Embryonic facial prominence (tissue), 1 donor: ENCODE measurements around the gene P2RY14.

Source experiments
- DNase-seq: peaks from one replicate; pipeline ENCODE4 v3.0.0-alpha.2; 2016; ENCODE audit errors: extremely low spot score

P2RY14 gene

GRCh38 chr3:151216641-151217607 is 61.4 kb downstream of the P2RY14 start:
- no peak for DNase-seq

DNA sequence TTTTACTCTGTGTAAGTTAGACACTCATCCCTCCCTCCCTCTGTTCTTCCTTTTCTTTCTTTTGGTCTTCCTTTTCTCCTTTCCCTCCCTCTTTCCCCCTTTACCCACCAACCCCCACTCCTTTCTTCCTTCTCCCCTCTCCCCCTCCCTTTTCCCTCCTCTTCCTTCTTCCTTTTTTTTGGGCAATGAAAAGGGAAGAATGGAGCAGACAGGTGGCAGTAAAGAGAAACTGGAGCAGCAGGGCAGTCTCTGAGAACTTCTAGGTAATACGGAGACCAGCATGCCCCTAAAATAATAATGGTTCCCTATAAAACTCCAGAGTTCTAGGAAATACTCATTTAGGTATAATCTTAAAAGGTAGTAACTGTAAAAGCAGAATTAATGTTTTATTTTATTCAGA is 63.9 kb downstream of the P2RY14 start:
- no peak for DNase-seq

DNA sequence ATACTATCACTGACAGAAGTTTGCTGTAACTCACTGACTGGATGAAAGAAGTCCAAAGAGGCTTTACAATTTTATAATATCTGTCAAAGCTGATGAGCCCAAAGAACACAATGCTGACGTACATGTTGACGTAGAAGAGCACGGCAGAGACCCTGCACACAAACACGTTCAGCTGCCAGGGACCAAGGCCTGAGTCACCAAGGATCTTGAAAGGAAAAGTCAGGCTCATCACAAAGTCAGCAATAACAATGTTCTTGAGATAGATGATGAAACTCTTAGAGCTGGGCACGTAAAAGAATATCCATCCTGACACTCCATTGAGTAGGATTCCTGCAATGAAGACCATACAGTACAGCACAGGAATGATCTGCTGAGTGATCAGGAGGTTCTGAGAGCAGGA is 64.5 kb downstream of the P2RY14 start:
- DNase-seq: no peak

DNA sequence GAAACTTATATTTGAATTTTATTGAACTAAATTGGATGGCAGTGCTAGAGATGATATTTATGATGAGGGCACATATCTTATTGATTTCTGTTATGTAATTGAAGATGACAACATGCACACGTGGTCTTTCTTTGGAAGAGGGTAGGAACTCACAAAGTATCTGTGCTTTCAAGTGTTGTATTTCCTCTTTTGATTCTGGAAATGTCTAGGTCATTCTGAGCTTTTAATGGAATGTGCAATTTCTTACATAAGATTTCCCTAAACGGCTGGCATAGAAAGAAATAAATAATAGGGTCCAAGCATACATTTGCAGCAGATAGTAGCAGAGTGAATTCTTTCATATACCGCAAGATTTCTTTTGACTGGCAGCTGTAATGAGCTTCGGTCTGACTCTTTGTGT is 65.2 kb downstream of the P2RY14 start:
- DNase-seq: no peak

- DNase-seq: no peak
Observed at GRCh38 chr3:151210676-151211381, 67.5 kb downstream of the P2RY14 start.

DNA sequence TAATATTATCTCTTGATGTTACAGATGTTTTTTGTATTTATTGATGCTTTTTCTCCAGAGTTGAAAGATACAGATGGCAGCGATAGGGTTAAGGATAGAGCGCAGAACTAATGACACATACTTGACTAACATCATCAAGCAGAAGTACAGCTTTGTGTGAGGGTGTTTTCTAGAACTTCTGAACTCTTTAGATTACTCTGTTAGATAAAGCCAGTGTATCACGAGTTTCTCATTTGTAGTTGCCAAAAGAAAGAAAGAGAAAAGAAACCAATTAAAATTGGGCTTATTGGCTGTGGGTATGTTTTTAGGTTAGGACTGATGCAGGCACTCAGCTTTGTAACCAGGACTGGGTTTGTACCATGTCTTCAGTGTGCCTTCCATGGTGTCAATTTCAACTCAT is 68.7 kb downstream of the P2RY14 start:
- DNase-seq: no peak

DNA sequence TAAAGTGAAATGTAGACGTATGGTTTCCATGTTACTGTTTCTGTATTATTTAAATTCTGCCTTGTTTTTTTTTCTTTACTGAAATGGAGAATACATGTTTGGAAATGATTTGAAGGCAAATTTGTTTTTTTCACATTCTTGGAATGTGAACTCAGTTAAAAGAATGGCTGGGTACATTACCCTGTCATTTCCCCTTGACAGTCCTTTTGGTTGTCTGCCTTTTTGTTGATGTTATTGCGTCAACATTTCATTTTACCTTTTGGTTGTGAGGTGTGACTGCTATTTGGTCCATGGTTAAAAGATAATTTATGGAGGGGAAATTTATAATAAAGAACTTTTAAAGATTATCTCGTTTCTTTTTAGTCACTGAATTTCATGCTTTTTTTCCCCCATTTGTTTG is 72.1 kb downstream of the P2RY14 start:
- no peak for DNase-seq

GRCh38 chr3:151205482-151205881 is 72.9 kb downstream of the P2RY14 start:
- DNase-seq: no peak

GRCh38 chr3:151204530-151205402 is 73.6 kb downstream of the P2RY14 start:
- no peak for DNase-seq

DNA sequence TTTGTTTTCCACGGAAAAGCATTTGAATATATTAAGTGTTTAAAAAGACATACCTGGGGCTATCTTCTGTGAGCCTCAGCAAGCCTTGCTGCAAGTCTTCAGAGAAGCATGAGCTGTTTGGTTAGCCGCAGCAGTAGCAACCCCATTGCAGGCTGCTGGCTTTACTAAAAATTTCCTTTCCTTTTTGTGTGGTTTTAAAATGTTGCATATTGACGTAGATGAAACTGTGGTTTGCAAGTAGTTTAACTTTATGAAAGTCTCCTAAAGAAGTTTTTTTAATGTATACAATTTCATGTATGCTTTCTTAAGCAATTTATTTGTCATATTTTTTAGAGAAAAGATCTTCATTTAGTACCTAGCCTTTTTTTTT is 75.3 kb downstream of the P2RY14 start, which contains the start of gene GPR171:
GPR171 (minus strand) TSS at position 166 of the 370 bp plus-strand sequence. CDS start 3,830 bp downstream, outside the sequence.
- DNase-seq: no peak

DNA sequence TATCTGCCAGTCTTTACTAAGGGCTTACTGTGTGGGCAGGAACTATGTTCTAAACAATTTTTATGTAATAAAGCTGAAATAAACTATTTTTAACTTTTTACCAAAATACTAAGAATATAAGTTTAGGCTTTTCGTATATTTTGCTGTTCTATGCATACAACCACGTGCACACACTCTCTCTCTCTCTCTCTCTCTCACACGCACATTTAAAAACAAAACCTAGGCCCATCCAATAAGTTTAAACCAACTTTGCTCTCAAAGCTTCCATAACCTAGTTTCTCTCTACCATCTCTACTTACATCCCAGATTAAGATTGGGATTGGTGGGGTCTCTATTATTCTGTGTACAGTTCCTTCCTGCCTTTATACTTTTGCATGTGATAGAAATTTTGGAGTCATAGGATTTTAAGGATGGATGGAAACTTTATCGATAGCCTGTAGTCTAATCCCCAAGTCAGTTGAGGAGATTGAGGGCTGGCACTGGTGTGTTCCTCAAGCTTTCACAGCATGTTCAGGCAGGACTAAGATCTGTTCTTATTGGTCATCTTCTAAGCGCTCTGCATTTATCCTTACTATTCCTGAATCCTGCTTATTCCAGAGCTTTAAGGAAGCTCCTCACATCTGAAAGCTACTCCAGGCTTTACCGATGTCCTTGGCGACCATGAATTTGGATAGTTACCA is 77.2 kb downstream of the P2RY14 start:
- DNase-seq: no peak

- DNase-seq: no peak
Observed at GRCh38 chr3:151200586-151200985, 77.8 kb downstream of the P2RY14 start.

DNA sequence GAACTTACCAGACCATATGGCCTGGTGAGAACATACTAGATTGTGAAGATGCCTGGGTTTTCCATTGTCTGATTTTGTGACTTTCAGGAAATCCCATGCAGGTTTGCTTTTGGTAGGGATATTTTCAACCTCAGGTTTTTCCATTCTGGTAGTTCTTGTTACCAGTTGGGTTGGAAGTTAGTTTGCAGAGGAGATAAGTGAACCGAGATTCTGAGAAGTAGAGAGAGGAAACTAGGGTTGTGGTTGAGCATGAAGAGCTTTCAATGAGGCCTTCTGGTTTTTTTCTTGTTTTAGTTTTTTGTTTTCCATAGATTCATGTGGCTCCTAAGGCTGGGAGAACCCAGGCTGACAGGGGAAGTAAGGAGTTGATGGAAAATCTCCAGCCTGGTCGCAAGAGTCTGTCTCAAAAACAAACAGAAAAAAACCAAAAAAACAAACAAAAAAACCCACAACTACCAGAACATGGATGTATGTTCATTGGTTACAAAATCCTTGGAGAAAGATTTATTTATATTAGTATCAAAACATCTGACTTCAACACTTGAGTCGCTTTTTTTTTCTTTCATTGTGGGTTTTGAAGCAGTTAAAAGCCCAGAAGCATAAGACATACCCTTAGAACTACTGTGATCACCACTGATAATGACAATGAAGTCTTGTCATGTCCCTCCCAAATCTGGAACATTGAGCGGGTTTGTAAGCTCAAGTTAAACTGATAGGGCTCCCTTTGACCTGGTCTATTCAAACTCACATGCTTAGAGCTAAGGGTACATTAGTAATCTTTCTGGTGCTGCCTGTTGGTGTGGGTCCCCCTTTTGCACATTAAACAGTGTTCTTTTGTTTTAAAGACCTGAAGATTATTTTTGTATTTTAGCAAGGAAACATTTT is 78.5 kb downstream of the P2RY14 start:
- DNase-seq: no peak

DNA sequence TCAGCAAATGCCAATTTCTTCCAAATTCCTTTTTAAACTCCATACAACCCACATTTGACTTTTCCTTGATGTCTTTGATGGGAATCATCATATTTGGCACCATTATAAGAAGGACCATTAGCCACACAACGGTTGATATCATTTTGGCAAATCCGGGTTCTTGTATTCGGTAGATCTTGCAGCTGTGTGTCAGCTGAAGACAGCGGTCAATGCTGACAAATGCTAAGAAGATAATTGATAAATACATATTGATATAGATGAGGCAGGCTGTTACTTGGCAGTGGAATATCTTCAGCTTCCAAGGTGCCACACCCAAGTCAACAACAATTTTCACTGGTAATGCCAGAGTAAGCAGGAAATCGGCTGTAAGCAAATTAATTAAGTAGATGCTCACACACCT is 79.5 kb downstream of the P2RY14 start:
- no peak for DNase-seq

GRCh38 chr3:151197981-151198767 is 80.2 kb downstream of the P2RY14 start:
- DNase-seq: no peak

DNA sequence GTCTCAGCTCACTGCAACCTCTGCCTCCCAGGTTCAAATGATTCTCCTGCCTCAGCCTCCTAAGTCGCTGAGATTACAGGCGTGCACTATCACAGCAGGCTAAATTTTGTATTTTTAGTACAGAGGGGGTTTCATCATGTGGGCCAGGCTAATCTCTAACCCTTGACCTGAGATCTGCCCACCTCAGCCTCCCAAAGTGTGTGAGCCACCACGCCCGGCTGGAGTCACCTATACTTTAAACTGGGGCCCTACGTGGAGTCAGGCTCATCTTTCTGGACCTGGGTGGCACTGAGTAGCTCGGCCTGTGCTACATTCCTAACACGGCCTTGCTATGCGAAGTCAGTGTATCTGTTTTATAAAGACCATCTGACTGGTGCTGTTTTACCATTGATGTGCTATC is 81.1 kb downstream of the P2RY14 start:
- no peak for DNase-seq

DNA sequence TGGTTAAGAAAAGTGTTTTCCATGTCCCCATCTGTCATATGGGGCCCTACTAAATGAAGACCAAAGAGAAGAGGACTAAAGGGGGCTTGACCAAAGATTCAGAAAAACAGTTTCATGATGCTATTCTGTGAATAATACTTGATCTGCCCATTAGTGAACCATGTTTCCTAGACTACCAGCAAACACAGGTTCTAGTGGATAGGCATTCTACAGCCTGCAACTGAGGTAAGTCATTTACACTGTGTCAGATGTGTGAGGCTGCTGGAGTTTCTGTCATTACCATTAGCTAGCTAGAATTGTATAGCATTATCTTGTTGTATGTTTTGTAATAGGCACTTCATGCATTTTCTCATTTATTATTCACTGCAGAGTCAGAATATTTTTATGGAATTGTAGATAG is 81.9 kb downstream of the P2RY14 start:
- no peak for DNase-seq

GRCh38 chr3:151195826-151196225 is 82.5 kb downstream of the P2RY14 start:
- DNase-seq: no peak

- DNase-seq: no peak
Observed at GRCh38 chr3:151192545-151192944, 85.8 kb downstream of the P2RY14 start.

DNA sequence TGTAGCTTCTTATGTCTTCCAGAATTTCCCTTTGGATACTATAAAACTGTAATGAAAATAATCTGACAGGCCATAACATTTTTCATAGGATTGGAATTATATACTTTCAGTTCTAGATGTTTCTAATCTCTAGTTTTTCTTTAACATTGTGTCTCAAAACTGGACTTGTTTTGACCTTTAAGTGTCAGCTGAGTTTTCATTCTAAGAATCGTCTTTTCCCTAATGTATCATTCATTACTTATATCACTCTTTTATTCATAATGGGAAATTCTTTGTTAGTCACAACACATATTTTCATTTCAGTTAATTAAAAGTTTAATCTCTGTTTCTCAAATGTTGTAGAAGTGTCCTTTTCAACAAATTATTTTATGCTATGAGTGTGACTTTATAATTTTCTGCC is 87.2 kb downstream of the P2RY14 start:
- no peak for DNase-seq
